Calu3 (cell line): ENCODE data around the gene LARGE1. TPM values are rescaled to one million over a fixed set of nuclear protein-coding genes. Genes with fewer than 3 reads are reported as not detected.

Source experiments
- BruUV-seq: library from RNA; stranded (reverse); fragments of 400-500 nt; replicated peaks from 2 replicates; lab custom pipeline; 2021; lab: Mats Ljungman, UMichigan
- CTCF ChIA-PET: fragments of 300-600 bp; sonication (Branson Sonifier 250); formaldehyde crosslinking; loops from one replicate; lab custom pipeline; 2022; ENCODE audit warnings: antibody characterized with exemption; lab: Charles Lee
- DNase-seq: peaks from one replicate; pipeline ENCODE4 v3.0.0; 2022
- H3K27ac Mint-ChIP-seq: one replicate; pipeline ENCODE4 v1.8.0; 2022; ENCODE audit warnings: mixed read lengths; ENCODE audit not compliant: unreplicated experiment
- H3K27me3 Mint-ChIP-seq: one replicate; pipeline ENCODE4 v1.8.0; 2022; ENCODE audit warnings: mixed read lengths; ENCODE audit not compliant: unreplicated experiment
- H3K36me3 Mint-ChIP-seq: one replicate; pipeline ENCODE4 v1.8.0; 2022; ENCODE audit warnings: mild to moderate bottlenecking, moderate library complexity, mixed read lengths; ENCODE audit not compliant: insufficient read depth, unreplicated experiment
- H3K4me1 Mint-ChIP-seq: one replicate; pipeline ENCODE4 v1.8.0; 2022; ENCODE audit warnings: mild to moderate bottlenecking, low read depth, mixed read lengths; ENCODE audit not compliant: unreplicated experiment
- H3K4me3 Mint-ChIP-seq: one replicate; pipeline ENCODE4 v1.8.0; 2022; ENCODE audit warnings: mild to moderate bottlenecking, low read depth, moderate library complexity, mixed read lengths; ENCODE audit not compliant: unreplicated experiment
- H3K9me3 Mint-ChIP-seq: one replicate; pipeline ENCODE4 v1.8.0; 2022; ENCODE audit warnings: low read depth, mixed read lengths; ENCODE audit not compliant: unreplicated experiment
- CTCF ChIP-seq: fragments of 200-600 bp; IDR thresholded peaks from one replicate; pipeline ENCODE4 v1.8.0; 2022; ENCODE audit warnings: antibody characterized with exemption; ENCODE audit not compliant: unreplicated experiment
- intact Hi-C: fragments of 100-400 bp; cut with micrococcal nuclease; formaldehyde crosslinking; loops from one replicate; pipeline ENCODE4 v1.10.0; 2022; ENCODE audit not compliant: unreplicated experiment
- total RNA-seq: library from RNA; stranded (reverse); gene quantifications from 2 replicates; pipeline ENCODE4 v1.2.3, GENCODE V29; 2022

Gene LARGE1
- total RNA-seq, 1 experiment from 2014 or later, result 11.6 TPM

- H3K9me3 Mint-ChIP-seq, result peaks cover 8% of the 10 kb centered on the region
- H3K36me3 Mint-ChIP-seq, result peaks cover 5% of the 10 kb centered on the region
These were observed 171.6 kb downstream of the LARGE1 start for GRCh38 chr22:33748714-33749113.

GRCh38 chr22:33747576-33748180 lies 172.6 kb downstream of the LARGE1 start:
- no peak overlapping the region for H3K4me3 Mint-ChIP-seq
- CTCF ChIA-PET, result no interaction called here
- peaks cover 12% of the 10 kb centered on the region for H3K9me3 Mint-ChIP-seq

More at GRCh38 chr22:33748714-33749113, 171.6 kb downstream of the LARGE1 start:
- Mint-ChIP-seq H3K4me1 (peaks cover 11% of the 10 kb centered on the region), H3K27me3 (no peaks in the 10 kb centered on the region), H3K4me3 (no peak overlapping the region), H3K27ac (no peak overlapping the region)
- BruUV-seq, result no TSS peak
- DNase-seq, result no peak
- CTCF ChIA-PET, result no interaction called here
- no peak for TF ChIP-seq CTCF
- intact Hi-C loops, result no loop called here

GRCh38 chr22:33747029-33747428 lies 173.2 kb downstream of the LARGE1 start:
- H3K4me3 Mint-ChIP-seq, result no peak overlapping the region
- CTCF ChIA-PET, result no interaction called here
- no peak for TF ChIP-seq CTCF
- peaks cover 11% of the 10 kb centered on the region for H3K4me1 Mint-ChIP-seq
- H3K27me3 Mint-ChIP-seq, result no peaks in the 10 kb centered on the region
- peaks cover 12% of the 10 kb centered on the region for H3K9me3 Mint-ChIP-seq
- no peak overlapping the region for H3K27ac Mint-ChIP-seq
- no peak for DNase-seq
- intact Hi-C loops, result no loop called here
- BruUV-seq, result no TSS peak
- H3K36me3 Mint-ChIP-seq, result peaks cover 5% of the 10 kb centered on the region

More at GRCh38 chr22:33747576-33748180, 172.6 kb downstream of the LARGE1 start:
- TF ChIP-seq CTCF, result no peak
- Mint-ChIP-seq H3K27ac (no peak overlapping the region), H3K36me3 (peaks cover 5% of the 10 kb centered on the region), H3K4me1 (peaks cover 11% of the 10 kb centered on the region), H3K27me3 (no peaks in the 10 kb centered on the region)
- intact Hi-C loops, result no loop called here
- no TSS peak for BruUV-seq
- peak; percentile 11 for DNase-seq

GRCh38 chr22:33746501-33746928 lies 173.8 kb downstream of the LARGE1 start:
- no peaks in the 10 kb centered on the region for H3K27me3 Mint-ChIP-seq
- CTCF ChIA-PET, result no interaction called here
- BruUV-seq, result no TSS peak
- no peak overlapping the region for H3K27ac Mint-ChIP-seq
- H3K9me3 Mint-ChIP-seq, result peaks cover 12% of the 10 kb centered on the region
- peaks cover 5% of the 10 kb centered on the region for H3K36me3 Mint-ChIP-seq
- intact Hi-C loops, result no loop called here
- H3K4me3 Mint-ChIP-seq, result no peak overlapping the region
- DNase-seq, result peak; percentile 10
- no peak for TF ChIP-seq CTCF
- H3K4me1 Mint-ChIP-seq, result peaks cover 11% of the 10 kb centered on the region
